Measurements from ENCODE around the gene SPATA9. TPM values are rescaled to one million over a fixed set of nuclear protein-coding genes. Genes with fewer than 3 reads are reported as not detected.

Gene SPATA9
- polyA plus RNA-seq (2013, experiment 1 of 2; ENCODE audit: insufficient read length), result 0.89 TPM
- 0.67 TPM for polyA plus RNA-seq (2013, experiment 2 of 2; ENCODE audit: insufficient read length)

GRCh38 chr5:95682891-95683290, at the start of gene SPATA9:
Gene SPATA9 (minus strand): TSS chr5:95682991. CDS start chr5:95682854, 137 bp downstream.
- no peak for DNase-seq

- peak; percentile 35 for DNase-seq
These were observed 49.1 kb upstream of the SPATA9 start for GRCh38 chr5:95731571-95732554.

GRCh38 chr5:95730730-95731570, 48.2 kb upstream of the SPATA9 start, which contains the start of gene RHOBTB3:
Gene RHOBTB3 (plus strand): TSS chr5:95731336. CDS start chr5:95731683, 347 bp downstream.
- DNase-seq, result peak; percentile 94

- DNase-seq, result no peak
These were observed 47.4 kb upstream of the SPATA9 start for GRCh38 chr5:95730011-95730700.

- DNase-seq, result no peak
These were observed 46.6 kb upstream of the SPATA9 start for GRCh38 chr5:95729115-95730010.

GRCh38 chr5:95728494-95729114, 45.8 kb upstream of the SPATA9 start:
- no peak for DNase-seq

- peak; percentile 50 for DNase-seq
These were observed 45.0 kb upstream of the SPATA9 start for GRCh38 chr5:95727764-95728191.

GRCh38 chr5:95726811-95727763, 44.3 kb upstream of the SPATA9 start:
- no peak for DNase-seq

- peak; percentile 82 for DNase-seq
These were observed 43.4 kb upstream of the SPATA9 start for GRCh38 chr5:95725937-95726810.

- peak; percentile 31 for DNase-seq
These were observed 42.5 kb upstream of the SPATA9 start for GRCh38 chr5:95725071-95725820.

GRCh38 chr5:95723632-95724369, 41.0 kb upstream of the SPATA9 start:
- peak; percentile 33 for DNase-seq

GRCh38 chr5:95721582-95722295, 38.9 kb upstream of the SPATA9 start:
- DNase-seq, result no peak

- DNase-seq, result no peak
These were observed 37.4 kb upstream of the SPATA9 start for GRCh38 chr5:95720094-95720786.

- no peak for DNase-seq
These were observed 35.9 kb upstream of the SPATA9 start for GRCh38 chr5:95718738-95719137.

- DNase-seq, result no peak
These were observed 35.4 kb upstream of the SPATA9 start for GRCh38 chr5:95718203-95718602.

GRCh38 chr5:95717439-95717838, 34.6 kb upstream of the SPATA9 start:
- no peak for DNase-seq

Measured in fibroblast of skin of abdomen (primary cell).